ENCODE results near the gene OTUD4.

The OTUD4 gene

DNA sequence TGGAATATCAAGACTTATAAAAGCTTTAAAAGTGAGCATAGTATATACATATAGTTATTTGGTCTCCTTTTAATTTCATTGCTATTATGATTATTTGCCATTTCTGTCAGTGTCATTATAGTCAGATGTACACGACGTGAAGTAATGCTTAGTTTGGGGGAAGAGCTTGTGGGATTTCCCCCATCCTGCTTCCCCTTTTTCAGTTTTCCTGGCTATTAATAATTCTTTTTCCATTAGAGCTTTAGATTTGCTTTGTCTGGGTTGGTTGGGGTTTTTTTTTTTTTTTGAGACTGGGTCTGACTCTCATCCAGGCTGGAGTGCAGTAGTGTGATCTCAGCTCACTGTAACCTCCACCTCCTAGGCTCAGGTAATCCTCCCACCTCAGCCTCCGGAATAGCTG, 76.9 kb downstream of the OTUD4 start:
- DNase-seq, result no peak

DNA sequence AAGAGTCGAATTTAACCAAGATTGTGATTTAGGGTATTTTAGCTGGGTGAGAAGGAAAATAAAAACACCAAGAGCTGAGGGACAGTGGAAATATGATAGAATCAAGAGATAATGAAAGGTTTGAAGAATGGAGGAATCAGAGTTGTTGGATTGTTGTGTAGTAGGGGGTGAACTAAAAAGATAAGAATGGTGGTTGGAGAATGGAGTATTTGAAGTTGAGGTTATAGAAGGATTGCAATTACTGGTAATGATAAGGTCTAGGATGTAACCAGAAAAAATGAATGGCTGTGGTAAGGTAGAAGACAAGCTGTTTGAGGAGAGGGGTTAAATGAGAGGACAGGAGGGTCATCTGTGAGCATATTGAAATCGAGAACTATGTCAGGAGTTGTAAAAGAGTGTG, 77.8 kb downstream of the OTUD4 start:
- DNase-seq, result no peak

DNA sequence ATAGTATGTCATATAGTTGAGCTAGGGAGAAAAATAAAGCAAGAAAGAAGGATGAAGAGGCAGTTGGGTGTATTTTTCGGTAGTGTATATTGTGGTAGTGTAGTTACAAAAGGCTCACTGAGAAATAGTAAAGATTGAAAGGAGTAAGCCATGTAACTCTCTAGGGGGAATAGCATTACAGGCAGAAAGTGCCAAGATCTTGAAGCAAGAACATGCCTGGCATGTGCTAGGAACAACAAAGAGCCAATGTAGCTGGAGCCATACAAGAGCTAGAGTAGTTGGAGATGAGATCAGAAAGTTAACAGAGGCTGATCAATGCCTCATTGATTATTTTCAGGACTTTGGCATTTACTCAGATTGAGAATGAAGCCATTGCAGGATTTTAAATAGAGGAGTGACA, 79.3 kb downstream of the OTUD4 start:
- DNase-seq, result no peak

DNA sequence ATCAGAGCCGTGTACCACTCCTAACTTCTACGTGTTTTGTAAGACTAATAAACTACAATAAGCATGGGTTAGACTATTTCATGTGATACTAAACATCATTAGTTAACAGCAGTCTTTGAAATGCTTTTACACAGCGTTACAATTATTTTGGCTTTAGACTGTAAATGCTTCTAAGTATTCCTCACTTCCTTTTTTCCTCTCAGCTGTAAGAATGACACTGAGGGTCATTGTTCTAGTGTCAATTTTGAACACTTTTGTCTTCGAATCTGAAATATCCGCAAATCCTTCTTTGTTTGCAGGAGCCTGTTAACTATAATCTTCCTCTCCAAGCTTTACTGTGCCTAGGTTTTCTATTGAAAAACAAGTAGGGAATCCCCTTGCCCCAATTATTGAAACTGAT, 80.7 kb downstream of the OTUD4 start:
- DNase-seq, result no peak

DNA sequence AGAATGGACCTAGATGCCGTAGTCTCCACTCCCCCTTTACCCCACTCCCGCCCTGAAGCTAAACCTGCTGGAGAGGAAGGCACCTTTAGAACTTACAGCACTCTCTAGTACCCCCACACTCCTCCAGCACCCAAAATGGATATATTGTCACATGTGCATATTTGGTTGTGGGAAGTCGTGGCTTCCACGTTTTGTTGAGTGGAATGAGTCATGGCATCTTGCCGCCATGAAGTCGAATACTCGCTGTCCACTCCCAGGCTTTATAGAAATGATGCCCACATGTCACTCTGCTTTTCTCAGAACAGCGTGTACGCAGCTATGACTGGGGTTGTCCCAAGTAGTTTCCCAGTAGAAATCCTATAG, 81.7 kb downstream of the OTUD4 start:
- peak; percentile 60 for DNase-seq

DNA sequence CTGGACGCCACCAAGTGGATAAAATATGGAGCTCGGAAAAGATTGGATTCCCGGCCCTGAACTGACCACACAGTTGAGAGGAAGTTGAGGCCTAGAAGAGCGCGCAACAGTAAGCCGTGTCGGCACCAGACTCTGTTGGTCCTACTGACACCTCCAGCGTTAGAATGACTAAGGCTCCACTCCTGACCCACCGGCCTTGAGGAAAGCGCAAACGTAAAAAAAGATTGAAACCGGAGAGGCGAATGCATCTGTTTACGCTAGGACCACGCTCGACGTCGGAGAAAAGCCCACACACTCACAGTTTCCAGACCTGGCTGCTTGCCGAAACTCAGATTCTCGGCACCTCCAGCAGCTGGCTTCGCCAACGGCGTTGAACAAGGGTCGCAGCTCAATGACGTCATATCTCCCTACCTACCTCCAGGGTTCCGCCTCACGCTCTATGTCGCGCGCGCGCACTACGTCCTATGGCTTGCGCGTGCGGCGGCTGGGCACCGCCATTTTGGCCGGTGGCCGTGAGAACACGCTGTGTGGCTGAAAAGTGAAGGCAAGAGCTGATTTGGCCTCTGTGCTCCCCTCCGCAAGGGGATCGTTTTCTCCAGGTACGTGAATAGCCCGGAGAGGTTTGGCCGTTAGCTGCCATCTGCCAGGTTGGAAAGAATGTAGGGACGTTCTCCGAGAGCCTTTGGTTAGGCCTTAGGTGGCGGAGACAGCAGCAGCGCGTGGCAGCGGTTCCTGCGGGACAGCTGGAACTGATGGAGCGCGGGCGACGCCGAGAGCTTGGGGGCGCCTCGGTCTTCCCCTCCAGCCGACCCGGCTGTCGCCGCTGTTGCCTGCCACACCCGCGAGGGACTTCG, 82.3 kb downstream of the OTUD4 start, which contains the start of the genes ABCE1 and ANAPC10:
Gene ABCE1, plus strand, starts transcription at position 491 of the 854 bp plus-strand sequence. CDS start 6,102 bp downstream, outside the sequence.
Gene ANAPC10, minus strand, starts transcription at position 376 of the 854 bp plus-strand sequence. CDS start 2,097 bp downstream, outside the sequence.
- DNase-seq, result peak; percentile 94

DNA sequence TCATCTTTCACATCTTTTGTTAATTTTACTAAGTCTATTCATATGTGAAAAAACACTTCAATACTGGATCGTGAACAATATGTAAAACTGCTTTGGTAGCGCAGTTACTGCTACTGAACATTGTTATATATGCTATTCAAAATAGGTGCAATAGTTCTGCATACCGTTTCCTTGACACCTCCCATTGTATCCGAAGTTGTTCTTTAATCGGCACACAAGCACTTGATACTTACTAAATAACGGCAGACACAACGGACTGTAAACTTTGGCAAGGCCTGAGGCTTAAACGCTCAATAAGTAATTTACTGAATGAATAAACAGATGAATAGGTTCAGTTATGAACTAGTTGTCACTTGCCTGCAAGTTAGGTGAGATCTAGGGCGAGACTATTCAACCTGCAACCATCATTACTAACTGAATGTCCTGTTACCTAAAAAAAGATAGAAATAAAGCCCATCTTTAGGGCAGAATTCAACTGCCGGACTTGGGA, 83.0 kb downstream of the OTUD4 start:
- DNase-seq, result peak; percentile 46

DNA sequence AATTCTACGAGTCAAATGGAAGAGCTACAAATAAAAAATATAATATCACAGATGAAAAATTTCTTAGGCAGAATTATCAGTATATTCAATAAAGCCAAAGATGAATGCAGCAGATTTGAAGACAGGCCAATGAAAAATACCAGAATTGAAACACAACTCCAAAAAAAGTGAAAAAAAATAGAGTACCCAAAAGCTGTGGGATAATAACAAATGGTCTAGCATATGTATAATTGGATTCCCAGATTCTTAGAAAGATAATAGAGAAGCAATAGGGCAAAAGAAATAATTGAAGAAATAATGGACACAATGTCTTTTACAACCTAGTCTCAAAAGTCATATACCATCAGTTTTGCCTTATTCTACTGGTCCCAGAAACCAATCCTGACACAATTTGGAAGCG, 86.8 kb downstream of the OTUD4 start:
- no peak for DNase-seq

DNA sequence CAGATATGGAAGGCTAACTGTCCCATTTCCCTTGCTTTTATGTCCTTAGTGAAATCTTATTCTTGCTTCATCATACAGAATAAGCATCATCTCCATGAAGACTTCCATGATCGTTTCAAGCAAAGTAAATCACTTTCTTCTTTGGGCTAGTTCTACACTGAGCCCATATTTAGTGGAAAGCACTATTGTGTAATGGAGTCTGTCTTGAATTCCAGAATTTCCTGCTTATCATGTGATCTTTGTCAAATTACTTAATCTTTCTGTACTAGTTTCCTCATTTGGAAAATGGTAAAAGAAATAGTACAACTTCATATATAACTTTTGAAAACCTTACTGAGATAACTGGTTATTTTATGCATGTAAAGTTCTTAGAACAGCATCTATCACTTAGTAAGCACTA, 90.0 kb downstream of the OTUD4 start:
- DNase-seq, result no peak

DNA sequence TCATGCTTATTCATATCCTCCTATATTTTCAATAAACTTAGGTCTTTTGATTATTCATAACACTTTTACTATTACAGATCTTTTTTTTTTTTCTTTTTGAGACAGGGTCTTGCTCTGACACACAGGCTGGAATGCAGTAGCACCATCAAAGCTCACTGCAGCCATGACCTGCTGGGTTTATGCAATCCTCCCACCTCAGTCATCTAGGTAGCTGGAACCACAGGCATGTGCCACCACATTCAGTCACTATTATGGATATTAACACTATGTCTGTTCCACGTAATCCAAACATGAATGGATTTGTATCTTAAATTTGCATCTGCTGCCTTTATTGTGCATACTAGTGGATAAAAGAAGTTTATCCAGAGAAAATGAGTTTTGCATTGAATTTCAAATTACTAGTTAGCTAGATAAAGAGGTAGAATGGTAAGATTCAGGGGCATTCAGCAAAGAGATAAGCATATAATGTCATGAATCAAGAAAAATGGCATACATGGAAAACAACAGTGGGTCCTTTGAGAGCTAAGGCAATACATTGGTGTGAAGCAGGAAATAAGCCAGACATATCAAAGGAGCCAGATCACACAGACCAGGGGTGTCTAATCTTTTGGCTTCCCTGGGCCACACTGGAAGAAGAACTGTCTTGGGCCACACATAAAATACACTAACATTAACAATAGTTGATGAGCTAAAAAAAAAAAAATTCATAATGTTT, 96.3 kb downstream of the OTUD4 start:
- peak; percentile 71 for DNase-seq

Data from kidney glomerular epithelial cell (primary cell).